IPS-15b (cell line): ENCODE results near the gene ANXA10.
"Not testable (repeated sequence)": the region's sequence is repeated elsewhere in the genome, so short reads cannot be mapped to it uniquely, and the experiment has no call there.

Experiments used
- H3K27me3 ChIP-seq: one replicate; pipeline ENCODE4 v1.6.1; 2013; ENCODE audit warnings: low read length; ENCODE audit not compliant: control insufficient read depth, insufficient read depth
- H3K36me3 ChIP-seq: one replicate; pipeline ENCODE4 v1.6.1; 2013; ENCODE audit warnings: low read length; ENCODE audit not compliant: control insufficient read depth, insufficient read depth
- H3K4me1 ChIP-seq: one replicate; pipeline ENCODE4 v1.6.1; 2013; ENCODE audit warnings: mild to moderate bottlenecking, low read length; ENCODE audit not compliant: control insufficient read depth, insufficient read depth
- H3K4me3 ChIP-seq: one replicate; pipeline ENCODE4 v1.5.1; 2013; ENCODE audit warnings: low read depth, low read length
- H3K9ac ChIP-seq: one replicate; pipeline ENCODE4 v1.6.1; 2013; ENCODE audit warnings: low read depth, mild to moderate bottlenecking, low read length
- H3K9me3 ChIP-seq: one replicate; pipeline ENCODE4 v1.6.1; 2013; ENCODE audit warnings: mild to moderate bottlenecking, low read length; ENCODE audit not compliant: control insufficient read depth, insufficient read depth

ANXA10 gene

GRCh38 chr4:168082379-168082778, 10.0 kb upstream of the ANXA10 start:
- no peaks in the 10 kb centered on the region for H3K27me3 ChIP-seq
- H3K4me1 ChIP-seq, result no peaks in the 10 kb centered on the region
- no peaks in the 10 kb centered on the region for H3K36me3 ChIP-seq
- H3K9ac ChIP-seq, result no peak overlapping the region
- H3K9me3 ChIP-seq, result no peaks in the 10 kb centered on the region
- no peak overlapping the region for H3K4me3 ChIP-seq

- Histone ChIP-seq H3K4me1 (no peaks in the 10 kb centered on the region), H3K36me3 (no peaks in the 10 kb centered on the region), H3K9me3 (no peaks in the 10 kb centered on the region), H3K4me3 (no peak overlapping the region), H3K27me3 (no peaks in the 10 kb centered on the region), H3K9ac (no peak overlapping the region)
Observed at GRCh38 chr4:168095776-168096406, 3.6 kb downstream of the ANXA10 start.

- Histone ChIP-seq H3K4me3 (no peak overlapping the region), H3K36me3 (no peaks in the 10 kb centered on the region), H3K9me3 (no peaks in the 10 kb centered on the region), H3K27me3 (no peaks in the 10 kb centered on the region), H3K9ac (no peak overlapping the region), H3K4me1 (no peaks in the 10 kb centered on the region)
Observed at GRCh38 chr4:168096407-168096784, 4.1 kb downstream of the ANXA10 start.

GRCh38 chr4:168097161-168097560, 4.8 kb downstream of the ANXA10 start:
- H3K4me3 ChIP-seq, result no peak overlapping the region
- no peaks in the 10 kb centered on the region for H3K4me1 ChIP-seq
- no peak overlapping the region for H3K9ac ChIP-seq
- H3K9me3 ChIP-seq, result no peaks in the 10 kb centered on the region
- H3K27me3 ChIP-seq, result no peaks in the 10 kb centered on the region
- H3K36me3 ChIP-seq, result no peaks in the 10 kb centered on the region

GRCh38 chr4:168098248-168098717, 5.9 kb downstream of the ANXA10 start:
- H3K4me1 ChIP-seq, result no peaks in the 10 kb centered on the region
- no peaks in the 10 kb centered on the region for H3K36me3 ChIP-seq
- H3K4me3 ChIP-seq, result no peak overlapping the region
- H3K9me3 ChIP-seq, result no peaks in the 10 kb centered on the region
- H3K9ac ChIP-seq, result no peak overlapping the region
- H3K27me3 ChIP-seq, result no peaks in the 10 kb centered on the region

- Histone ChIP-seq H3K36me3 (no peaks in the 10 kb centered on the region), H3K4me3 (no peak overlapping the region), H3K9me3 (no peaks in the 10 kb centered on the region), H3K4me1 (no peaks in the 10 kb centered on the region), H3K9ac (no peak overlapping the region), H3K27me3 (no peaks in the 10 kb centered on the region)
Observed at GRCh38 chr4:168099195-168099594, 6.9 kb downstream of the ANXA10 start.

- no peak overlapping the region for H3K4me3 ChIP-seq
- H3K36me3 ChIP-seq, result no peaks in the 10 kb centered on the region
- no peak overlapping the region for H3K9ac ChIP-seq
- H3K9me3 ChIP-seq, result no peaks in the 10 kb centered on the region
- no peaks in the 10 kb centered on the region for H3K27me3 ChIP-seq
- H3K4me1 ChIP-seq, result no peaks in the 10 kb centered on the region
Observed at GRCh38 chr4:168101026-168101425, 8.7 kb downstream of the ANXA10 start.

GRCh38 chr4:168102403-168102802, 10.1 kb downstream of the ANXA10 start:
- no peaks in the 10 kb centered on the region for H3K4me1 ChIP-seq
- H3K9me3 ChIP-seq, result no peaks in the 10 kb centered on the region
- H3K36me3 ChIP-seq, result no peaks in the 10 kb centered on the region
- no peak overlapping the region for H3K4me3 ChIP-seq
- H3K9ac ChIP-seq, result no peak overlapping the region
- no peaks in the 10 kb centered on the region for H3K27me3 ChIP-seq

GRCh38 chr4:168109527-168109926, 17.2 kb downstream of the ANXA10 start:
- Histone ChIP-seq H3K27me3 (no peaks in the 10 kb centered on the region), H3K9ac (no peak overlapping the region), H3K36me3 (no peaks in the 10 kb centered on the region), H3K9me3 (no peaks in the 10 kb centered on the region), H3K4me1 (no peaks in the 10 kb centered on the region), H3K4me3 (no peak overlapping the region)

- not testable (repeated sequence) for H3K4me1 ChIP-seq, H3K27me3 ChIP-seq, H3K36me3 ChIP-seq, H3K9me3 ChIP-seq, H3K4me3 ChIP-seq, H3K9ac ChIP-seq
Observed at GRCh38 chr4:168113059-168113458, 20.7 kb downstream of the ANXA10 start.

GRCh38 chr4:168118116-168118655, 25.8 kb downstream of the ANXA10 start:
- no peaks in the 10 kb centered on the region for H3K36me3 ChIP-seq
- no peaks in the 10 kb centered on the region for H3K9me3 ChIP-seq
- H3K27me3 ChIP-seq, result no peaks in the 10 kb centered on the region
- no peaks in the 10 kb centered on the region for H3K4me1 ChIP-seq
- no peak overlapping the region for H3K9ac ChIP-seq
- H3K4me3 ChIP-seq, result no peak overlapping the region

- no peaks in the 10 kb centered on the region for H3K9me3 ChIP-seq
- H3K9ac ChIP-seq, result no peak overlapping the region
- no peaks in the 10 kb centered on the region for H3K36me3 ChIP-seq
- H3K27me3 ChIP-seq, result no peaks in the 10 kb centered on the region
- no peak overlapping the region for H3K4me3 ChIP-seq
- no peaks in the 10 kb centered on the region for H3K4me1 ChIP-seq
Observed at GRCh38 chr4:168119100-168119499, 26.8 kb downstream of the ANXA10 start.
